ENCODE measurements around the gene TOP3B. TPM values are rescaled to one million over a fixed set of nuclear protein-coding genes. Genes with fewer than 3 reads are reported as not detected.

TOP3B gene
- total and polyA plus RNA-seq, 2 donors (not counting 1 experiment from before 2014, with no cell fraction given): 7.4 to 16.5 TPM

- no peaks in the 10 kb centered on the region for H4K20me1 ChIP-seq (ENCODE audit: control insufficient read depth, extremely low read depth, insufficient read depth, low read length)
- no peak overlapping the region for H3K4me2 ChIP-seq (ENCODE audit: extremely low read depth, insufficient read depth, low read length)
- H3K27me3 ChIP-seq (ENCODE audit: control insufficient read depth, insufficient read depth, low read length): no peaks in the 10 kb centered on the region
- no peaks in the 10 kb centered on the region for H3K9me3 ChIP-seq (ENCODE audit: control insufficient read depth, insufficient read depth, low read depth, low read length)
- H3K79me2 ChIP-seq (ENCODE audit: control insufficient read depth, insufficient read depth, low read length): no peaks in the 10 kb centered on the region
- no peak overlapping the region for H3K27ac ChIP-seq (ENCODE audit: insufficient read depth, low read length)
- no peaks in the 10 kb centered on the region for H3K4me1 ChIP-seq (ENCODE audit: control insufficient read depth, extremely low read depth, insufficient read depth, low read length)
- H3K4me3 ChIP-seq (replicated peaks in 1 of 4; ENCODE audit: control extremely low read depth in 1 of 4, insufficient read depth in 1 of 4, low read depth in 3 of 4, low read length in 4 of 4): no peak overlapping the region
- DNase-seq (ENCODE audit: low read depth in 2 of 2): no peak
- no peak overlapping the region for H2AFZ ChIP-seq (ENCODE audit: low read length)
- TF ChIP-seq CTCF (conservative IDR thresholded peaks at IDR 0.05 in 1 of 2, IDR thresholded peaks at IDR 0.05 in 1 of 2; ENCODE audit: low read depth in 1 of 2, low read length in 2 of 2) (no peak), EZH2 (IDR thresholded peaks at IDR 0.05; ENCODE audit: low read length, missing control alignments) (no peak)
- H3K36me3 ChIP-seq (ENCODE audit: control insufficient read depth, insufficient read depth, low read length): peaks cover 50% of the 10 kb centered on the region
- H3K9ac ChIP-seq (ENCODE audit: insufficient read depth, low read length): no peak overlapping the region
These were observed 14.0 kb downstream of the TOP3B start for GRCh38 chr22:21968452-21969129.

- H3K36me3 ChIP-seq (ENCODE audit: control insufficient read depth, insufficient read depth, low read length): peaks cover 52% of the 10 kb centered on the region
- H3K9me3 ChIP-seq (ENCODE audit: control insufficient read depth, insufficient read depth, low read depth, low read length): no peaks in the 10 kb centered on the region
- no peak for DNase-seq (ENCODE audit: low read depth in 2 of 2)
- H3K4me1 ChIP-seq (ENCODE audit: control insufficient read depth, extremely low read depth, insufficient read depth, low read length): no peaks in the 10 kb centered on the region
- no peaks in the 10 kb centered on the region for H4K20me1 ChIP-seq (ENCODE audit: control insufficient read depth, extremely low read depth, insufficient read depth, low read length)
- H3K27ac ChIP-seq (ENCODE audit: insufficient read depth, low read length): no peak overlapping the region
- H3K4me2 ChIP-seq (ENCODE audit: extremely low read depth, insufficient read depth, low read length): no peak overlapping the region
- TF ChIP-seq EZH2 (IDR thresholded peaks at IDR 0.05; ENCODE audit: low read length, missing control alignments): no peak
- no peak for TF ChIP-seq CTCF (conservative IDR thresholded peaks at IDR 0.05 in 1 of 2, IDR thresholded peaks at IDR 0.05 in 1 of 2; ENCODE audit: low read depth in 1 of 2, low read length in 2 of 2)
- H3K9ac ChIP-seq (ENCODE audit: insufficient read depth, low read length): no peak overlapping the region
- H2AFZ ChIP-seq (ENCODE audit: low read length): no peak overlapping the region
- no peaks in the 10 kb centered on the region for H3K79me2 ChIP-seq (ENCODE audit: control insufficient read depth, insufficient read depth, low read length)
- H3K27me3 ChIP-seq (ENCODE audit: control insufficient read depth, insufficient read depth, low read length): no peaks in the 10 kb centered on the region
- H3K4me3 ChIP-seq (replicated peaks in 1 of 4; ENCODE audit: control extremely low read depth in 1 of 4, insufficient read depth in 1 of 4, low read depth in 3 of 4, low read length in 4 of 4): no peak overlapping the region
These were observed 14.8 kb downstream of the TOP3B start for GRCh38 chr22:21967693-21968271.

GRCh38 chr22:21966643-21967516 is 15.7 kb downstream of the TOP3B start:
- Histone ChIP-seq H3K4me3 (replicated peaks in 1 of 4; ENCODE audit: control extremely low read depth in 1 of 4, insufficient read depth in 1 of 4, low read depth in 3 of 4, low read length in 4 of 4) (no peak overlapping the region), H4K20me1 (ENCODE audit: control insufficient read depth, extremely low read depth, insufficient read depth, low read length) (no peaks in the 10 kb centered on the region), H3K4me1 (ENCODE audit: control insufficient read depth, extremely low read depth, insufficient read depth, low read length) (no peaks in the 10 kb centered on the region), H3K36me3 (ENCODE audit: control insufficient read depth, insufficient read depth, low read length) (peaks cover 57% of the 10 kb centered on the region), H2AFZ (ENCODE audit: low read length) (no peak overlapping the region), H3K9me3 (ENCODE audit: control insufficient read depth, insufficient read depth, low read depth, low read length) (no peaks in the 10 kb centered on the region), H3K79me2 (ENCODE audit: control insufficient read depth, insufficient read depth, low read length) (no peaks in the 10 kb centered on the region), H3K27ac (ENCODE audit: insufficient read depth, low read length) (no peak overlapping the region), H3K9ac (ENCODE audit: insufficient read depth, low read length) (no peak overlapping the region), H3K27me3 (ENCODE audit: control insufficient read depth, insufficient read depth, low read length) (no peaks in the 10 kb centered on the region), H3K4me2 (ENCODE audit: extremely low read depth, insufficient read depth, low read length) (no peak overlapping the region)
- DNase-seq (ENCODE audit: low read depth in 2 of 2): no peak
- no peak for TF ChIP-seq CTCF (conservative IDR thresholded peaks at IDR 0.05 in 1 of 2, IDR thresholded peaks at IDR 0.05 in 1 of 2; ENCODE audit: low read depth in 1 of 2, low read length in 2 of 2)
- no peak for TF ChIP-seq EZH2 (IDR thresholded peaks at IDR 0.05; ENCODE audit: low read length, missing control alignments)

Measured in fibroblast of lung (primary cell).